HepG2 (cell line): ENCODE results near the gene ARAP3. TPM values are rescaled to one million over a fixed set of nuclear protein-coding genes. Genes with fewer than 3 reads are reported as not detected.

ENCODE experiments used
- ATAC-seq: fragments of 200-7000 bp; cut with Tn5 transposase; 3 replicates; pipeline ENCODE4 v1.9.1; 2020; ENCODE audit warnings: mild to moderate bottlenecking, moderate library complexity
- BruUV-seq: library from RNA; stranded (reverse); fragments of 400-500 nt; replicated peaks from 2 replicates; lab custom pipeline; 2021; lab: Mats Ljungman, UMichigan
- CTCF ChIA-PET: fragments of 300-600 bp; formaldehyde crosslinking; extraction: SDS; loops from one replicate; lab custom pipeline; 2021; ENCODE audit warnings: low total read pairs, inconsistent platforms, low intra/inter-chr PET ratio; lab: Yijun Ruan, JAX
- POLR2A ChIA-PET: fragments of 350-600 bp; sonication (Branson Sonifier 250); formaldehyde crosslinking; loops from one replicate; lab custom pipeline; 2020; ENCODE audit warnings: antibody characterized with exemption, inconsistent platforms; lab: Yijun Ruan, JAX
- DNase-seq: peaks from one replicate; pipeline ENCODE4 v3.0.0-alpha.2; 2015; ENCODE audit warnings: low spot score
- FAIRE-seq: peaks from 3 replicates; lab custom pipeline; 2011; peaks lifted over from hg19 to GRCh38; lab: Jason Lieb, UNC
- H2AFZ ChIP-seq: one replicate; pipeline ENCODE4 v1.6.1; 2011; ENCODE audit warnings: low read length, inconsistent platforms
- H3K27ac ChIP-seq: fragments of 300-600 bp; 3 replicates; pipeline ENCODE4 v1.8.0; 2011; ENCODE audit warnings: mixed run types, mild to moderate bottlenecking, mixed read lengths, low read length, inconsistent platforms; ENCODE audit not compliant: insufficient read depth; ENCODE audit errors: extremely low read length
- H3K27me3 ChIP-seq, 2 experiments: fragments of 200-600 bp in 1 of 2; 2 replicates in 1 of 2; 3 replicates in 1 of 2; pipeline versions ENCODE4 v1.6.0 to v1.8.0; 2011; ENCODE audit warnings: low read length in 2 of 2, mild to moderate bottlenecking in 2 of 2, moderate library complexity in 2 of 2, inconsistent platforms in 1 of 2; ENCODE audit not compliant: insufficient read depth in 2 of 2, control insufficient read depth in 1 of 2
- H3K36me3 ChIP-seq, 2 experiments: fragments of 200-600 bp in 1 of 2; replicated peaks in 1 of 2; 2 replicates in 1 of 2; 3 replicates in 1 of 2; pipeline versions ENCODE4 v1.5.1 to v1.8.0; 2011; ENCODE audit warnings: low read length in 2 of 2, inconsistent platforms in 1 of 2; ENCODE audit not compliant: insufficient read depth in 2 of 2, control insufficient read depth in 1 of 2
- H3K4me1 ChIP-seq: 2 replicates; pipeline ENCODE4 v1.5.1; 2012; ENCODE audit warnings: low read length, inconsistent platforms; ENCODE audit not compliant: insufficient read depth
- H3K4me2 ChIP-seq: 2 replicates; pipeline ENCODE4 v1.6.0; 2011; ENCODE audit warnings: low read depth, low read length, inconsistent platforms
- H3K4me3 ChIP-seq, 3 experiments: fragments of 200-600 bp in 1 of 3; sonication (generic), shearing (Covaris generic) in 1 of 3; replicated peaks in 1 of 3; 2 replicates each; pipeline ENCODE4 v1.5.1; 2011 to 2016; ENCODE audit warnings: low read length in 3 of 3, inconsistent platforms in 2 of 3, low read depth in 2 of 3, mild to moderate bottlenecking in 2 of 3, control low read depth in 1 of 3, mixed read lengths in 1 of 3; ENCODE audit not compliant: insufficient read depth in 1 of 3
- H3K79me2 ChIP-seq: one replicate; pipeline ENCODE4 v1.6.1; 2011; ENCODE audit warnings: low read length, inconsistent platforms; ENCODE audit not compliant: insufficient read depth
- H3K9ac ChIP-seq: 2 replicates; pipeline ENCODE4 v1.6.0; 2011; ENCODE audit warnings: mild to moderate bottlenecking, low read depth, low read length, inconsistent platforms; ENCODE audit not compliant: insufficient read depth
- H3K9me3 ChIP-seq: 2 replicates; pipeline ENCODE4 v1.5.1; 2012; ENCODE audit warnings: mild to moderate bottlenecking, low read length
- H4K20me1 ChIP-seq: 2 replicates; pipeline ENCODE4 v1.6.0; 2011; ENCODE audit warnings: inconsistent platforms, mild to moderate bottlenecking, low read length, moderate library complexity; ENCODE audit not compliant: insufficient read depth
- CC2D1A ChIP-seq: sonication (generic); formaldehyde crosslinking; IDR thresholded peaks from 2 replicates; pipeline ENCODE4 v1.8.1; 2023; ENCODE audit warnings: mild to moderate bottlenecking, missing genetic modification reagents
- CREBL2 ChIP-seq: sonication (generic); formaldehyde crosslinking; IDR thresholded peaks from 2 replicates; pipeline ENCODE4 v1.8.1; 2023; ENCODE audit warnings: missing genetic modification reagents, mild to moderate bottlenecking, borderline replicate concordance
- FOXA1 ChIP-seq, 2 experiments: fragments of 450-650 bp in 1 of 2; sonication (generic) in 1 of 2; formaldehyde crosslinking in 1 of 2; IDR thresholded peaks; 2 replicates each; pipeline versions ENCODE4 v1.4.0 to v1.6.1; 2016 to 2020; ENCODE audit warnings: missing genetic modification reagents in 1 of 2
- HOXD1 ChIP-seq: sonication (generic); formaldehyde crosslinking; IDR thresholded peaks from 2 replicates; pipeline ENCODE4 v1.5.0; 2020; ENCODE audit warnings: missing genetic modification reagents
- IKZF4 ChIP-seq: sonication (generic); formaldehyde crosslinking; IDR thresholded peaks from 2 replicates; pipeline ENCODE4 v1.5.1; 2020; ENCODE audit warnings: borderline replicate concordance, mild to moderate bottlenecking, low read depth, missing genetic modification reagents; ENCODE audit errors: not compliant biosample characterization
- KDM2A ChIP-seq: sonication (generic); formaldehyde crosslinking; IDR thresholded peaks from 2 replicates; pipeline ENCODE4 v1.4.0; 2020; ENCODE audit warnings: low read depth, missing genetic modification reagents, borderline replicate concordance
- KDM3A ChIP-seq: IDR thresholded peaks from 2 replicates; pipeline ENCODE4 v1.6.1; 2018; ENCODE audit warnings: low read depth, missing compliant biosample characterization
- NFKBIZ ChIP-seq: IDR thresholded peaks from 2 replicates; pipeline ENCODE4 v1.6.1; 2018; ENCODE audit warnings: missing genetic modification reagents, missing compliant biosample characterization
- NPAS2 ChIP-seq: sonication (generic); formaldehyde crosslinking; IDR thresholded peaks from 2 replicates; pipeline ENCODE4 v1.8.0; 2022; ENCODE audit warnings: mild to moderate bottlenecking, missing genetic modification reagents, borderline replicate concordance
- PHF21A ChIP-seq: sonication (generic); formaldehyde crosslinking; IDR thresholded peaks from 2 replicates; pipeline ENCODE4 v1.5.0; 2020; ENCODE audit warnings: mild to moderate bottlenecking, missing genetic modification reagents
- ZNF253 ChIP-seq: sonication (generic); formaldehyde crosslinking; IDR thresholded peaks from 2 replicates; pipeline ENCODE4 v1.8.0; 2022; ENCODE audit warnings: mild to moderate bottlenecking, missing genetic modification reagents, borderline replicate concordance
- ZNF256 ChIP-seq: sonication (generic); formaldehyde crosslinking; conservative IDR thresholded peaks from 2 replicates; pipeline ENCODE4 v1.4.0; 2020; ENCODE audit warnings: missing genetic modification reagents
- ZNF460 ChIP-seq: sonication (generic); formaldehyde crosslinking; IDR thresholded peaks from 2 replicates; pipeline ENCODE4 v1.5.1; 2020; ENCODE audit warnings: missing genetic modification reagents, mild to moderate bottlenecking, borderline replicate concordance
- ZNF749 ChIP-seq: sonication (generic); formaldehyde crosslinking; IDR thresholded peaks from 2 replicates; pipeline ENCODE4 v1.8.0; 2022; ENCODE audit warnings: mild to moderate bottlenecking, missing genetic modification reagents, moderate library complexity, borderline replicate concordance
- WGBS: methylation state at CpG from one replicate; pipeline ENCODE4 v1.1.6; 2017; ENCODE audit warnings: low lambda C conversion rate; 5-methylcytosine and 5-hydroxymethylcytosine counted together
- in situ Hi-C: cut with HindIII; loops from 2 replicates; pipeline ENCODE4 v1.10.0; 2017; ENCODE audit warnings: low pct_unique_long_range_greater_than_20kb; ENCODE audit not compliant: extremely low pct_ligation_motif_present
- intact Hi-C: fragments of 100-400 bp; cut with micrococcal nuclease; formaldehyde crosslinking; loops from one replicate; pipeline ENCODE4 v1.10.0; 2022; ENCODE audit not compliant: unreplicated experiment
- polyA plus RNA-seq, 8 experiments: library from polyadenylated mRNA; depleted of rRNA in 3 of 8; stranded (reverse) in 7 of 8; unstranded in 1 of 8; fragments of >200 nt; fragmentation: Illumina TruSeq in 4 of 8; extraction: Trizol in 4 of 8; gene quantifications; 2 replicates each; pipeline versions ENCODE4 v1.2.1 to v1.2.3, GENCODE V29; 2011 to 2016; ENCODE audit warnings: low read depth in 4 of 8, missing spikeins in 1 of 8, mixed read lengths in 1 of 8; ENCODE audit not compliant: insufficient read depth in 1 of 8
- total RNA-seq, 5 experiments: library from RNA; depleted of rRNA; stranded (reverse); fragments of >200 nt; fragmentation: Illumina TruSeq; extraction: Trizol; gene quantifications; 2 replicates each; pipeline ENCODE4 v1.2.3, GENCODE V29; 2016; ENCODE audit warnings: low read depth in 1 of 5

ARAP3 gene
- total and polyA plus RNA-seq, 2 of the 13 experiments (the other 11 are each of a cell fraction or from before 2014, with no cell fraction given): 0.25 TPM; not detected in 1

GRCh38 chr5:141634720-141635119 is 47.3 kb downstream of the ARAP3 start:
- DNase-seq (no peak), ATAC-seq (no peak), FAIRE-seq (no peak)
- ChIA-PET POLR2A (no interaction called here), CTCF (no interaction called here)
- H2AFZ ChIP-seq: no peak overlapping the region
- H3K4me2 ChIP-seq: peak overlapping the region; percentile 95
- no TSS peak for BruUV-seq
- H3K27ac ChIP-seq: no peak overlapping the region
- peaks cover 40% of the 10 kb centered on the region for H3K4me1 ChIP-seq
- peak overlapping the region in 1 of 3 experiments; percentile 8; a peak in 1 of 6 replicates for H3K4me3 ChIP-seq
- intact Hi-C loops: no loop called here
- TF ChIP-seq CREBL2 (CRISPR knock-in tag) (no peak), ZNF749 (no peak), IKZF4 (CRISPR knock-in tag) (no peak), NPAS2 (CRISPR knock-in tag) (no peak), ZNF253 (CRISPR knock-in tag) (no peak), KDM2A (CRISPR knock-in tag) (no peak), PHF21A (CRISPR knock-in tag) (no peak), HOXD1 (CRISPR knock-in tag) (no peak), ZNF256 (CRISPR knock-in tag) (no peak), NFKBIZ (no peak), FOXA1 (IDR thresholded peaks at IDR 0.05) (no peak), FOXA1 (CRISPR knock-in tag; IDR thresholded peaks at IDR 0.05) (no peak), ZNF460 (CRISPR knock-in tag) (no peak), CC2D1A (CRISPR knock-in tag) (no peak), KDM3A (CRISPR knock-in tag) (no peak)
- H4K20me1 ChIP-seq: peaks cover 7% of the 10 kb centered on the region
- 98% methylated on average over 5 of the region's 6 CpGs for WGBS
- peaks cover 5 to 27% of the 10 kb centered on the region in 2 experiments for H3K36me3 ChIP-seq
- H3K9ac ChIP-seq: peak overlapping the region; percentile 19; the same call in 1 of the 2 replicates
- peaks cover 48% of the 10 kb centered on the region for H3K79me2 ChIP-seq
- in situ Hi-C loops: loop anchor here (5.0 kb wide), 1 partner anchor 42 kb away; no protein-coding TSS in a partner anchor
- H3K9me3 ChIP-seq: no peaks in the 10 kb centered on the region
- no peaks in the 10 kb centered on the region; a peak in 1 of 5 replicates for H3K27me3 ChIP-seq
